Measurements from ENCODE around the gene GLDN. TPM values are rescaled to one million over a fixed set of nuclear protein-coding genes. Genes with fewer than 3 reads are reported as not detected.

Gene GLDN
- total RNA-seq, 1 donor from 2014 or later = 0.12 TPM

DNA sequence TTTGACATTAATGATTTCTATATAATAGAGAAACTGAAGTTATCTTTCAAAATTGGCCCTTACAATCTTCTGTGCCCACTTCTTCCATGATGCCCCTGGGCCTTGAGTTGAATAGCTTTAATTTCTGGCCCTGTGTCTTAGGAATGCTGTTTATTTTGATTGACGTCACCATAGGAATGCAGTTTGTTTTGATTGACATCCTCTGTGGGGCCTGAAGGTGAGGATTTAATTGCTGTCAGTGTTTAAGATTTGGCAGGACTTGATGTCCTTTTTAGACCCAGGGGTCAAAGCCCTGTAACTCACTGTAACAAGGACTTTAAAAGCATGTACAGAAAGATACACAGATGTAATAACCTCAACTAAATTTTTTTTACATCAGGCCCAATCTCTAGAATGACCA is 83.3 kb downstream of the GLDN start:
- Mint-ChIP-seq H3K9me3 (ENCODE audit: low read depth) (no peaks in the 10 kb centered on the region), H3K4me3 (ENCODE audit: low read depth) (no peak overlapping the region), H3K4me1 (ENCODE audit: low read depth) (no peaks in the 10 kb centered on the region), H3K27me3 (no peaks in the 10 kb centered on the region), H3K36me3 (ENCODE audit: insufficient read depth) (no peaks in the 10 kb centered on the region), H3K27ac (no peak overlapping the region)
- no peak for TF ChIP-seq CTCF (IDR thresholded peaks at IDR 0.05; ENCODE audit: unreplicated experiment)
- DNase-seq (ENCODE audit: low spot score, unreplicated experiment) = no peak

DNA sequence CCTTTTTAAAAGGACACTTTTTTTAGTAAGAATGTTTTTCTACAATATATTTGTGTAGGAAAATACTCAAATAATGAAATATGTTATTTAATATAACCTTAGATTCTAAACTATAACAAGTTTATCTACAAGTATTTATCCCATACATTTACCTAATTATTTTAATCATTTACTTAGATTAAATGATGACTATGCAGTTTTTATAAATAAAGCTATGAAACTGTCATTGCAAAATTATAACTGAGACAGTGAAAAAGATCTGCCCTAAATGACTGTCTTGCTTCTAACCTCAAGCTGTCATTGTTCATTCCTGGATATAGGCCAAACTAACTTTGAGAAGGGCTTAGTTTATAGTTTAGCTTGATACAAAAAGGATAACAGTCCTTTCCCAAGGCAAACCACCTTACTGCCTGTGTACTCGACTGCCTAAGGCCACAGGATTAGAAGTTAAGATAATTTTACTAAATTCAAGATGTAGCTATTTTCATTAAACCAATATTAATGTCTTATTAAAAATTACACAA is 84.1 kb downstream of the GLDN start:
- Mint-ChIP-seq H3K4me3 (ENCODE audit: low read depth) (no peak overlapping the region), H3K27ac (no peak overlapping the region), H3K4me1 (ENCODE audit: low read depth) (no peaks in the 10 kb centered on the region), H3K27me3 (no peaks in the 10 kb centered on the region), H3K36me3 (ENCODE audit: insufficient read depth) (no peaks in the 10 kb centered on the region), H3K9me3 (ENCODE audit: low read depth) (peaks cover 3% of the 10 kb centered on the region)
- no peak for TF ChIP-seq CTCF (IDR thresholded peaks at IDR 0.05; ENCODE audit: unreplicated experiment)
- no peak for DNase-seq (ENCODE audit: low spot score, unreplicated experiment)

DNA sequence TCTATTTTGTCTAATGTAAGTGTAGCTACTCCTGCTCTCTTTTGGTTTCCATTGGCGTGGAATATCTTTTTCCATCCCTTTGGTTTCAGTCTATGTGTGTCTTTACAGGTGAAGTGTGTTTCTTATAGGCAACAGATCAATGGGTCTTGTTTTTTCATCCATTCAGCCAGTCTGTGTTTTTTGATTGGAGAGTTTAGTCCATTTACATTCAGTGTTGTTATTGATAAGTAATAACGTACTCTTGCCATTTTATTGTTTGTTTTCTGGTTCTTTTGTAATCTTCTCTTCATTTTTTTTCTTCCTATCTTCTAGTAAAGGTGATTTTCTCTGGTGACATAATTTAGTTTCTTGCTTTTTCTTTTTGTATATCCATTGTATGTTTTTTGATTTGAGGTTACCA is 97.1 kb downstream of the GLDN start:
- no peak for DNase-seq (ENCODE audit: low spot score, unreplicated experiment)
- H3K27ac Mint-ChIP-seq = no peak overlapping the region
- no peak overlapping the region for H3K4me3 Mint-ChIP-seq (ENCODE audit: low read depth)
- no peak for TF ChIP-seq CTCF (IDR thresholded peaks at IDR 0.05; ENCODE audit: unreplicated experiment)
- H3K36me3 Mint-ChIP-seq (ENCODE audit: insufficient read depth) = no peaks in the 10 kb centered on the region
- H3K9me3 Mint-ChIP-seq (ENCODE audit: low read depth) = peaks cover 21% of the 10 kb centered on the region
- H3K27me3 Mint-ChIP-seq = no peaks in the 10 kb centered on the region
- no peaks in the 10 kb centered on the region for H3K4me1 Mint-ChIP-seq (ENCODE audit: low read depth)

DNA sequence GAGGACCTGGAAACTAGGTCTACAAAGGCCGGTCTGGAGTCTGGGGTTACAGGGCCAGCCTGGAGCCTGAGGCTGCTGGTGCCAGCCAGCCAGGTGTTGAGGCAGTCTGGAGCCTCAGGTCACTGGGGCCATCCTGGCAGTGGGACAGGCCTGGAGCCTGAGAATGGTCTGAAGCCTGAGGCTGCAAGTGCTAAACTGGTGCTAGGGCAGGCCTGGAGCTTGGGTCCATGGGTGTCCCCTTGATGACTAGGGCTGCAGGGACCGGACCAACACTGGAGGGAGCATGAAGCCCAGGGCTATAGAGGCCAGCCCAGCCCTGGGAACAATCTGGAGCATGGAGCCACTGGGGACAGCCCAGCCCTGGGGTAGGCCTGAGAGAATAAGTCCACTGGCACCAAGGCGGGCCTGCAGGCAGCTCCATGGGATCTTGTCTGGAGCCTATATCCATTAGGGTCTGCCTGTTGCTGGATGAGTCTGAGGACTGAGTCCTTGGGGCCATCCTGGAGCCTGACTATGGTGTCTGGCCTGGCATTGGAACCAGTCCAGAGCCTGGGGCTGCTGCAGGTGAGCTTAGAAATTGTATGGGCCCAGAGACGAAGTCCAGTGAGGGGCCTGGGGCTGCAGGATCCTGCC is 101.9 kb downstream of the GLDN start:
- H3K27me3 Mint-ChIP-seq = no peaks in the 10 kb centered on the region
- peaks cover 3% of the 10 kb centered on the region for H3K36me3 Mint-ChIP-seq (ENCODE audit: insufficient read depth)
- H3K4me1 Mint-ChIP-seq (ENCODE audit: low read depth) = peaks cover 15% of the 10 kb centered on the region
- H3K27ac Mint-ChIP-seq = no peak overlapping the region
- peaks cover 4% of the 10 kb centered on the region for H3K9me3 Mint-ChIP-seq (ENCODE audit: low read depth)
- no peak for DNase-seq (ENCODE audit: low spot score, unreplicated experiment)
- H3K4me3 Mint-ChIP-seq (ENCODE audit: low read depth) = no peak overlapping the region
- no peak for TF ChIP-seq CTCF (IDR thresholded peaks at IDR 0.05; ENCODE audit: unreplicated experiment)

DNA sequence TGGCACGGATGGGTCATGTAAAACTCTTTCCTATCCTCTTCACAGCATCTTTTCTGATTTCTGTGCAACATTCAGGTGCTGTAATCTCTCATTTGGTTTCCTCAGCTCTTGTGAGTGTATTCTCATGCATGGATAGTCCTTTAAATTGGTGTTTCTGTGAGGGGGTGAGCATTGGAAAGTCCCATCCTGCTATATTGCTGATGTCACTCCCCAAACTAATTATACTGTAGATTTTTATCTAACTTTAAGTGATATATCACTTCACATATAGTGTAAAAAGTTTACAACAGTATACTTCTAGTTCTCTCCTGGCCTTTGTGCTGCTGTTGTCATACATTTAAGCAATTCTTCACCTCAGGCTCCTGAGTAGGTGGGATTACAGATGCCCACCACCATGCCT is 102.7 kb downstream of the GLDN start:
- TF ChIP-seq CTCF (IDR thresholded peaks at IDR 0.05; ENCODE audit: unreplicated experiment) = no peak
- no peak for DNase-seq (ENCODE audit: low spot score, unreplicated experiment)
- peak overlapping the region; percentile 9 for H3K27ac Mint-ChIP-seq
- no peak overlapping the region for H3K4me3 Mint-ChIP-seq (ENCODE audit: low read depth)
- no peaks in the 10 kb centered on the region for H3K9me3 Mint-ChIP-seq (ENCODE audit: low read depth)
- H3K27me3 Mint-ChIP-seq = no peaks in the 10 kb centered on the region
- peaks cover 15% of the 10 kb centered on the region for H3K4me1 Mint-ChIP-seq (ENCODE audit: low read depth)
- peaks cover 3% of the 10 kb centered on the region for H3K36me3 Mint-ChIP-seq (ENCODE audit: insufficient read depth)
